Measurements from ENCODE around the gene CYP19A1.
"Not testable (repeated sequence)": the region's sequence is repeated elsewhere in the genome, so short reads cannot be mapped to it uniquely, and the experiment has no call there.

The CYP19A1 gene

DNA sequence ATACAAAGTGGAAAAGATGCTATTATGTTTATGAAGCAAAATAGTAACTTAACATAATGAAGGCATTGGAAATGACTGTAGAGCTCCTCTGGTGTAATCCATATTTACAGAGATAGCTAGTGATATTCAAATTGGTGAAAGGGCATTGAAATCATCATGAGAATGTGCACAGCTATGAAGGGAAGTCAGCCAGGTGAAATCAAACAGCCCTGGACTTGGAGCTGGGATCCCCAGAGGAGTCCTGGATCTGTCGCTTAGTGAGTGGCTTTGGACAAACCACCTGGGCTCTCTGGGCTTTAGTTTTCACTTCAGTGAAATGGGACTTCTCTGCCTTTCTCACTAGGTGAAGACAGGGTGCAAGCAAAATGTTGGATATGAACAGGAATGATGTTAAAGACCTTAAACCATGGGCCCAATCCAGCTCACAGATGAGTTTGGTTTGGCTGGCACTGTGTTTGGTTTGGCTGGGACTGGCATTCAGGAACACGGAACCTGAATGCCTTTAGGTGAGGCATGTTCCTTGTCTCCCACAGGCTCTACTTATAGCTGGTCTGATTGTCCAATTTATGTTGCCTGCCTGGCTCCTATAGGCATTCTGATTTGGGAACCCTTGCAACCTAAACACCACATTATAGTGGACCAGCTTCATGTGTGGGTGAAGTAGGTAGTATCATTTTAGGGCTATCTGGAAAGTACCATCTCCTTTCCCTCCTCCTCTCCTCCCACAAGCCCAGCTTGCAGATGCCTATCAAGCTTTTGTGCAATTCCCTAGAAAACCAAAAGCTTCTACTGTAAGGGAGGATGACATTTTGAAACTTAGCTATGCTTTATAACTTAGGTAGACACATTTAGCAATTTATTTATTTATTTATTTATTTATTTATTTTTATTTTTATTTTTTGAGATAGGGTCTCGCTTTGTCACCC, 133.1 kb downstream of the CYP19A1 start:
- no peak for DNase-seq (ENCODE audit: low read depth)

DNA sequence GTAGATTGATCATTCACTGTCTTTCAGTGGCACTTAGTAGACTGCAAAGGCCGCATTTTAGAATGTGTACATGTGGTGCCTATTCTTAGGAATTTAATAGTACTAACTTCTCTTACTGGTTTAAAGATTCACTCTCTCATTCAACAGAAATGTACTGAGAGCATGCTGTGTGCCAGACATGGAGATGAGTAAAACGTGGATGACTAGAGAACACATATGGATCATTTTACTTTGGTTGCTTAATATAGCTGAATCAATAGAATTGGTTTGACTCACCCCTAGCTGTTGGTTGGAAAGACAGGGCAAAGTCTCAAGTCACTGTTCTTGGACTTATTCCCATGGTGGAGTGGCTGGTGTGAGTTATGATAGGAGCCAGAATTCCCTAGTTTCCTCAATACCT, 134.6 kb downstream of the CYP19A1 start:
- peak; percentile 43 for DNase-seq (ENCODE audit: low read depth)

DNA sequence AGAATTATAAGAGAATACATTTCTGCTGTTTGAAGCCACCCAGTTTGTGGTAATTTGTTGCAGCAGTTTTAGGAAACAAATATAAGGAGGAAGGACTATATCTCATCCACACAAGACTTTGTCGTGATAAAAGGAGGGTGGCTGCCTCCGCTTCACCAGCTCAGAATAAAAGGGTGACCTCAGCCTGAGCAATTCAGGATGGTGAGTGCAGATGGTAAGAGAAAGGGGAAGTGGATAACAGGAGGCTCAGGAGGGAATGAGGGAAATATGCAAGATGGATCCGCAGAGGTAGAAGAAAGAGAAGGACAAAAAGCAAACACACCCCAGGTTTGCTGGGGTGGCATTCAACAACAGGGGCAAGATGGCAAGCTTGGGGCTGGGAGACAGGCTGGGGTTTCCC, 135.6 kb downstream of the CYP19A1 start:
- DNase-seq (ENCODE audit: low read depth) = no peak

DNA sequence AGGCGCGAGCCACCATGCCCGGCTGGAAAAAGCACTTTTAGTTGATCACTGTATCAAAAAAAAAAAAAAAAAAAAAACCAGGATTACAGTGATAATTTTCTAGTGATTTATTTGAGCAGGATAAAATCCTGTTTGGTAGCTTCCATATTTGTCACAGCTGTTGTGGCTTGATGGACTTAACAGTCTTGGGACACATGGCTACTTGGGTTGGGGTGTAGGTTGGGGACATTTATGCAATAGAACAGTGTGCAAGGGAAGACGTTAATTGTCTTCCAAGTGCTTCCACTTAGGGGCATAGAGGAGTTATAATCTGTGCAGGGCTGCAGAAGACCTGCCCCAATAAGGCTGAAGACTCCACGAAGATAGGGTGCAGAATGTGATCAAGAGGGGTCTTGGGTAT, 136.8 kb downstream of the CYP19A1 start:
- no peak for DNase-seq (ENCODE audit: low read depth)

DNA sequence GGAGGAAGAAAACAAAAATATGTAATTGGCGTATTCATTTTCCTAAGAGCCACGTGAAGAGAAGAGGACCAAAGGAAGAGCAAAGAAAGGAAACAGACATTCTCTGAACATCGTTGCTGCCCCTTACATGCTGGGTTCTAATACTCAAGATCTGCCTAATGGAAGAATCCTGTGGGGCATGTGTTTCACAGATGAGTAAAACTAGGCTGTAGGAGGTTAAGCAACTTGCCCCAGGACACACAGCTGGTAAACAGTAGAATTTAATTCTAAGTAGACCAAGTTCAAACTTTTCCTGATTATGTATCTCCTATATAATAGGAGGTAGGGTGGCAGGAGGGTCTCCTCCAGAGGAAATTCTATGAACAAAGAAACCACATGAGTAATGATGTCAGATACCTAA, 137.6 kb downstream of the CYP19A1 start:
- DNase-seq (ENCODE audit: low read depth) = no peak

DNA sequence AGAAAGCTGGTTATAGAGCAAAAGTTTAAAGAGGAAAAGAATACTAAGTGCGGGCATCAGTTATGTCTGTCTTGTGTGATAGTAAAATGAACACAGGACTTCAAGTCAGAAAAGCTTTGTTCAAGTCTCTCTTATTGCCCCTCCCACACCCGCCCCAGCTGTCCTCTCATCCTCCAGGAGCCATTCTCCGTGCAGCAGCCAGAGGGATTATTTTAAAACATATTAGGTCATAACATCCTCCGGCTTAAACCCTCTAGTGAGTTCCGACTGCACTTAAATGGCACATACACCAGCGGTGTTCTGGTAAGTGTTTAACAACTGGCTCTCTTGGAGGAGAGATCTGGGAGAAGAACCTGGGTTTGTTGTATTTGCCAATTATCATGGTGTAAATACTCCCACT, 138.9 kb downstream of the CYP19A1 start:
- DNase-seq (ENCODE audit: low read depth) = no peak

DNA sequence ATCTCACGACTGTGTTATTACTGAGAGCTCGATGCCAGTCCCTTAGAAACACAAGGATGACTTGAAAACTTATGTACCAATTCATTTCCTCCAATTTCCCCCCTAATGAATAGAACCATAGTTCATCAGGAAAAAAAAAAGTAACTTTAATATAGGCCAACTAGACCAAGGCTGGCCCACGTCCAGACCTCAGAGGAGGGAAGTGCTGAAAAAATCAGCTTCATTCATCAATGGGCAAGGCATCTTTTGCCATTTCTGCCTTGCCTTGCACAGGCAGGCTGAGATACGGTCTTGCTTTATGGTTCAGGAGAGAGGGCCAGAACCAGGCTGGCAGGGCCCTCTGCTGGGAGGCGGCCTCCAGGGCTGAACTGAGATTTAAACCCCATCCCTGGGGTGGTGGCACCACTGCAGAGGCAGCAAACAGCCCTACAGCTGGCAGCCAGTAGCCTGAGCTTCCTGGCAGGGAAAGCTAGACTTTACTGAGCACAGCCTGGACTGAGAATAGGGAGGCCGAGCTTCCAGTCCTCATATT, 139.6 kb downstream of the CYP19A1 start:
- no peak for DNase-seq (ENCODE audit: low read depth)

DNA sequence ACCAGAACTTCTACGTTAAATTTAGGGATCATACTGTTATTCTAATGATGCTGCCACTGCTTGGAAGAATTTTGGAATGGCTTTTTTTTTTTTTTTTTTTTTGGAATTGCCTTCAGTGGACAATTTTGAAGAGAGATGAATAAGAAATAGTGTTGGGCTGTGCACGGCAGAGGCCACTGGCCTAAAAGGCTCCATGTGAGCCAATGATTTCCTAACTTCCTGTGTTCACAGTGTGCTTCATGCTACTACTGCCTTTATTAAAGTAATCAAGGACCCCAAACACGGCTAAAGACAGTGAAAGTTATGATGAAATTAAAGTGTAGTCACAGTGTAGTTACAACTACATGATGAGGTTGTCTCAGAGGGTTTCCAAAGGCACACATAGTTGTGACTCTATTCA, 142.9 kb downstream of the CYP19A1 start:
- no peak for DNase-seq (ENCODE audit: low read depth)

DNA sequence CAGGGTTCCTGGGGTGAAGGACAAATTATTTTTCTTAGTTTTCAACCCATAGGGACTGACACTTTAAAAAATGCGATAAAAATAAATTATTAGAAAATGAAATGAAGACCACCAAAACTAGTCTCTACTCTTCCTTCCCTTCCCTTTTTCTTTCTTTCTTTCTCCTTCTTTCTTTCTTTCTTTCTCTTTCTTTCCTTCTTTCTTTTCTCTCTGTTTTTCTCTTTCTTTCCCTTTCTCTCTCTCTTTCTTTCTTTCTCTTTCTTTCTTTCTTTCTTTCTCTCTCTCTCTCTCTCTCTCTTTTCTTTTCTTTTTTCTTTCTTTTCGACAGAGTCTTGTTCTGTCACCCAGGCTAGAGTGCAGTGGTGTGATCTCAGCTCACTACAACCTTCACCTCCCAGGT, 144.4 kb downstream of the CYP19A1 start:
- DNase-seq (ENCODE audit: low read depth) = no peak

DNA sequence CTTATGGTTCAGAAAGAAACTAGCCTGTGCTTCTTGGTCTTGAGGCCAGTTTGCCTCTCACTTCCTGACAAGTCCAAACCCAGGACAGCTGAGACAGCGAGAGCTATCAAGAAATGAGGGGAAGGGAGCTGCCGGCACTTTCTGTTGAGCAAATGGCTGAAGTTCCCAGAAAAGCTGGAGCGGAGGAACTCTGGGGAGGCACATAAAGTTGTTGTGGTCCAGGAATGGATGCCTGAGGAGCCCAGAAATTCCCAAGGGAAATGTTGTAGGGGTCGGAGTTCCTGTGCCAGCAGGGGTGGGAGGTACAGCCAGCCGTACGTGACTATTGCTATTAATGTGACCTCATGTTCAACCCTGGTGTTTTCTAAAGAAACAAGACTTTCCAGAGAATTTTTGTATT, 144.9 kb downstream of the CYP19A1 start:
- DNase-seq (ENCODE audit: low read depth) = no peak

DNA sequence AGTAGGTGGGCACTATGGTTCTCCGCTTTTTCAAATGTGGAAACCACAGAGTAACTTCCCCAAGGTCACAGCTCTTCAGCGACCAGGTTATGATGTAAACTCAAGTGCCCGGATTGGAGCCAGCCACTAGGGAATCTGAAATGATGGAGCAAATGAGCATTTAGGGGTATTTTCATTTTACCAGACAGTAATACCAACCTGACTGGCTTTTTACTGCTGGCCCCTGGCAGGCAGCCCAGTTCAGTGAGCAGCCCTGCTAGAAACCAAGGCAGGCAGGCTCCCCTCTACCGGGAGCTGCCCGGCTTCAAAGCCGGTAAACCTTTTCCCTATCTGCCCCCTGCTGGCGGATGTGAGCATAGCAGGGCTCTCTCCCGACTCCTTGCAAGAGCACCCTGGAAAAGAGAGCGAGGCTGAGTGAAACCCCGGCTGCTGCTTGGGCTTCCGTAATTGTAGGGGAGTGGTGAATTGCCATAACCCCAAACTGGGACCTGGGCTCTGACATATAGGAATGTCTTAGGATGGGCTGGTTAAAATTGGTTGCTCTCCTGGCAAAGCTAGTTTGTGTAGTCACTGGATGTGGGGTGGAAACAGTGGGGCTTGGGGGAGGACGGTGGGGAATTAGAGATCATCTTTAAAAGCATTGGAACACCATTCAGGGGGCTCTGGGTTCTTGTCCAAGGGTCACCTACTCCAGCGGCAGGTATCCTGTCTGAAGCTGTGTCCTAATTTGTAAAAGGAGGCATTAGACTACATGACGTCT, 145.7 kb downstream of the CYP19A1 start:
- peak; percentile 51 for DNase-seq (ENCODE audit: low read depth)

DNA sequence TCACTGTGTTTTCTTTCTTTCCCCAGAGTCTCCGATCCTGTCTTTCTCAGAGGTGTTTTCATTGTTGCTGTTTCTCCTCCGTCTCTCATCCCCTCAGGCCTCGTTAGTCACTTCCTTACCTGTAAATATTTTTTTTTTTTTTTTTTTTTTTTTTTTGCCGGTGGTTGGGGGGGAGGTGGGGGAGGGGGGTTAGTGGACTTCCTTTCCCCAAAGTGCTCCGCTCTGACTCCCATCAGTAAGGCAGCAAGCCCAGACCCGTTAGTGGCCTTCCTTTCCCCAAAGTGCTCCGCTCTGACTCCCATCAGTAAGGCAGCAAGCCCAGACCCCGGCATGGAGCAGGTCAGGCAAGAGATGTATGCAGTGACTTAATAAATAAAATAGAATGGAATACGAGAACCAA, 146.6 kb downstream of the CYP19A1 start:
- no peak for DNase-seq (ENCODE audit: low read depth)

DNA sequence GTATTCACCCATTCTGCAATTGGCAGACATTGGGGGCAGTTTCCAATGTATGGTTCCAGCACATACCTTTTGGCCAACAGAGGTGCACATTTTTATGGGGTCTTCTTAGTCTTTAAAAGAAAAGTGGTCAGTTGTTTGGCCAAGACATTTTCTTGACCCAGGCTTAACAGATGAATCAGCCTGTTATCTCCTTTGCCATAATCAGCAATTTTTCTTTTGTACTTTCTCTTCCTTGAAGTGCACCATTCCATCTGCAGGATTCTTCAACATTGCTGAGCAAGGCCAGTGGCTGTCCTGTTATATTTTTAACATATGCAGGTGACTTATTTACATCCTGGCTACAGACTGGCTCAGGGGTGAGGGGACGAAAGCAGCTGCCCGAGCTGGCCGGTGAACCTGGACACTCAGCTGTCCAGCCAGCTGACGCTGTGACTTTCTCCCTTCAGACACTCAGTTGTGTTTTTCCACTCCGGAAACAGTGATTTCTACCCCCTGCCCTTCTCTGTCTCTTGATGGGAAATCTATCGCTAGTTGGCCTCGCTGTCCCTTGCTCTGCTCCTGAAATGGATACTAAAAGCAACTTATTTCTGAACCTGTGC, 147.2 kb downstream of the CYP19A1 start:
- no peak for DNase-seq (ENCODE audit: low read depth)

DNA sequence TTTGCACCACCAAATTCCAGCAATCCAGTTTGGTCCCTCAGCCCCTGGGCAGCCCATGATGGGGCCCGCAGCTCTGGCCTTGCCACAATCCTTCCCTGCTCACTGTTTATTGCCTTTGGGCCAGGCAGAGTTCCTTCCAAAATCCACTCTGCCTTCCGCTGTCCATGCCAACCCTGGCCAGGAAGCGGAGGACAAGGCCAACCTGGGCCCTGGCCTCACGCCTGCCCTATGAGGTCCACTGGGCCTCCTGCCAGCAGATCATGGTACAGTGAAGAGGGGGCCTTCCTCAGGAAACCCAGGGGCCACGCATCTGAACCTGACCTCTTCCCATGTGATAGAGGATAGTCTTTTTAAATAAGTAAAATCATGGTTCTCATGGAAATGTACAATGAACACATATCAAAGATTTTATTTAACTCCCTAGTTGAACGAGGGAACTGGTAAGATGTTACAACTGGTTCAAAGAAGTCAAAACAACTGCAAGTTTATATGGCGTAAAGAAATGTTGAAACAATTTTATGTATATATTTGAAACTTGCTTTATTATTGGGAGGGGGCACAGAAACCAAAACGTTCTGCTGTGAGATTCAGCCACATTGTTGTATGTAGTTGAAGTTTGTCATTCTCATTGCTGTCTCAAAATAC, 147.8 kb downstream of the CYP19A1 start:
- no peak for DNase-seq (ENCODE audit: low read depth)

DNA sequence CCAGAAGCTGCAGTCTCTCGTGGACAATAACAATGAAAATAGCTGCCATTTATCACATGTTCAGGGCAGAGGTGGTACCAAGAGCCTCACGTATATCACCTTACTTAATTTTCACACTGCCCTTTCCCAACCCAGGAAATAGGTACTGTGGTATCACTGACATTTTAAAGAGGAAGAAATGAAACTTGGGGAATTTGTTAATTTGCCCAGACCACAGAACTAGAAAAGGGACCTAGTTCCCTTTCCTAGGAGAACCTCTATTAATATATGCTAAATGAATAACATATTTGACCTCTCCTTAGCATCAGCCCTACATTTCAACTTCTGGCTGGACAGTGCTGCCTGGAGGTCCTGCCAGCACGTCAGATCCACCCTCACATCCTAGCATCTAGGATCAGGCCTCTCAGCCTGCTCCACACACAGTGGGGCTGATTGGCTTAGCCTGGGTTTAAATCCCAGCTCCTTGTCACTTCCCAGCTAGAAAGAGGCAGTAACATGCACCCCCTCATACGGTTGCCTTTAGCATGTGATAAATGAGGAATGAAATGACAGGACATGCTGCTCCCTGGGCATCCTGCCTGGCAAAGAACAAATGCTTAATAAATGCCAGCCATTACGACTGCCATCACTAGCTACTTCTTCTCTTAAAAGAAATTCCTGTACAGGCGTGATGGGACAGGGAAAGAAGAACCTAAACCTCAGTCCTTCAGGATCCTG, 148.6 kb downstream of the CYP19A1 start:
- no peak for DNase-seq (ENCODE audit: low read depth)

DNA sequence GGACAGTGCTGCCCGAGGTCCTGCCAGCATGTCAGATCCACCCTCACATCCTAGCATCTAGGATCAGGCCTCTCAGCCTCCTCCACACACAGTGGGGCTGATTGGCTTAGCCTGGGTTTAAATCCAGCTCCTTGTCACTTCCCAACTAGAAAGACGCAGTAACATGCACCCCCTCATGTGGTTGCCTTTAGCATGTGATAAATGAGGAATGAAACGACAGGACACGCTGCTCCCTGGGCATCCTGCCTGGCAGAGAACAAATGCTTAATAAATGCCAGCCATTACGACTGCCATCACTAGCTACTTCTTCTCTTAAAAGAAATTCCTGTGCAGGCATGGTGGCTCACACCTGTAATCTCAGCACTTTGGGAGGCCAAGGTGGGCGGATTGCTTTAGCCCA, 149.6 kb downstream of the CYP19A1 start:
- DNase-seq (ENCODE audit: low read depth) = not testable (repeated sequence)

DNA sequence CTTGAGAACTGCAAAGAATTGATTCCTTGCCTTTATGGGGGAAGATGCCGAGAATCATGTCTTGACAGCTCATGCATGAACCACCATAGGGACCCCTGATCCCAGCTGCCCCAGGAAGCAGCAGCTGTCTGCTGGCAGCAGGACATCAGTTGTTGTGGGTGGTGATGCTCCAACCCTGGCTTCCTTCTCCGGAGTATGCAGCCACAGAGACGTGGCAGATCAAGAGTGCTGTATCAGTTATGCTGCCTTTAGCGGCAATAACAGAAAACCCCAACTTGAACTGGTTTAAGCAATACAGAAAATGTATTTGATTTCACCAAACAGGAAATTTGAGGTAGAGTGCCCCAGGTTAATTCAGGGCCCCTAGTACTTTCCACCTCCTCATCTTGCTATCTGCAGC, 151.5 kb downstream of the CYP19A1 start:
- DNase-seq (ENCODE audit: low read depth) = no peak

DNA sequence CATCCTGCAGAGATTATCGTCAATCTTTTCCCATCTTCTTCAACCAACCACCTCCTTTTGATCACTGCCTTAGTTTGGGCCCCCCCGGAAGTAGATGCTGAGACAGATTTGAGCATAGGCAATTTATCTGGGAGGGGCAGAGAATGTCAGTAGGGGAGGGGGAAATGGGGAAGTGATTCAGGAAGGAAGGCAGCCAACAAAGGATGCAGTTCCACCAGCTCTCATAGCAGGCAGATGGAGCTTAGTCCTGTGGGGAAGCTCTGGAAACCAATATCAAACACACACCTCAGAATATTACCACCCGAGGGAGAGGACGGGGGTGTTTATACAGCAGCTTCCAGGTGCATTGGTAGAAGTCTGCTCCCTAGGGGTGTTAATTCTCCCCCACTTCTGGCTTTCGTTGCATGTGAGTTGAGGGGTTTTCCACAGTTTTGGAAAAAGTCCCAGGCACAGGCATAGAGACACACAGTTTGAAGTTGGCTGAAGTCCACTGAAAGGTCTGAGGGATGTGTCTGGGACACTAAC, 152.2 kb downstream of the CYP19A1 start:
- DNase-seq (ENCODE audit: low read depth) = no peak

DNA sequence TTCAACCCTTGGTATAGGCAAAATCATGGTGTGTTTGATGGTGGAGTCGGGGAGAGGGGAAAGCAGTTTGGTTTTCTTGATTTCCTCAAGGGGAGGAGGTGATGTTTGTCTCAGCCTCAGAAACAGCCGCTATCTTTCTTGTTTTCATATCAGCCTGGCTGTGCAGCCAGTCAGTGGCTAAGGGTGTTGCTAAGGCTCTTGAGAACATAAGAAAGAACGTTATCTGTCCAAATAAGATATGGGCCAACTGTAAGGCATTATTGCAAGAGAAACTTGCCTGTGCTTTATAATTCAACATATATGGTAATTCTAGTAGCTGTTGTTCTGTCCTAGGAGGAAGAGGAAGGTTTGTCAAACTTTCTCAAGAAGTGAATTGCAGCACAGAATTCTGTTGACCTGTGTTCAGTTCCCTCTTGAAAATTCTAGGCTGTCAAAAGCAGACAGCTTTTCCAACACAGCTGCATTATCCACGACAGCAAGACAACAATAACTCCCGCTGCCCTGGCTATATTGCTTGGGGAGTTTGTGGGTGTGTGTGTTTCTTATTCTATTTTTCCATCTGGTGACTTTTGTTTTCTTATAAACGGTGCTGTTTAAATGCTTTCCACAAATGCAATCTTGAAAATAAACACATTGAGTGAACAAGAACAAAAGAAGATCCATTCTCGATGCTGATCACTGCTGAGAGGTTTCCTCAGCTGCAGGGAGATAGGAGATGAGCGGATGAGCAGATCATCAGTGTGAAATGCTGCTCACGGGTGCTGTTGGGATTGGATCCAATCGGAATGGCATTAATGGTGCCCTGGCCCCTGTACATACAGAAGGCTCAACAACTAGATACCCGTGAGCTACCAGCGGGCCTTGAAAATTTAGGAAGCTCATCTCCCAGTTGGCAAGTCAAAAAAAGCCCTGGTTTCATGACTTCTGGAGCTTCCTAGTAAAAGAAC, 152.9 kb downstream of the CYP19A1 start:
- DNase-seq (ENCODE audit: low read depth) = no peak

DNA sequence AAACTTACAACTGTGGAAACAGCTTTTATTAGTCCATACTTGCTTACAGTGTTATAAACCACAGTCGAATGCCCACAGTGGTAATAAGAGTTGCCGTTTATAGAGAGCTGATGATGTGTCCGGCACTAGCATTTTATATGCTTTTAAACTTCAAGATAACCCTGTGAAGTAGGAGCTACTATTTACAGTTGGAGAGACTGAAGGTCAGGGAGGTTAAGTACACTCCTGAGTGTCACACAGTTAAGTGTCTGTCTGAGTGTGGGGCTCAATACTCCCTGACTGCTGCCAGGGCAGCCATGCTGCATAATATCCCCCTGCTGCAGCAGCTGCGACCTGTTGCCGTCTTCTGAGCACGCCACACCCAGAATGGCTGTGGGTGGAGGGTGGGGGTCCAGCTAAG, 153.8 kb downstream of the CYP19A1 start:
- DNase-seq (ENCODE audit: low read depth) = no peak
